Hematopoietic multipotent progenitor cell treated with erythropoietin and hydrocortisone succinate and interleukin-3 and kit ligand, for 17 days (in vitro differentiated cells): ENCODE measurements around the gene ABCA12.
"Not testable (repeated sequence)": the region's sequence is repeated elsewhere in the genome, so short reads cannot be mapped to it uniquely, and the experiment has no call there.

Source experiments
- DNase-seq: peaks from one replicate; pipeline ENCODE4 v3.0.0-alpha.2; 2015; ENCODE audit warnings: low spot score

The ABCA12 gene

GRCh38 chr2:215138479-215138878 lies at the start of gene ABCA12:
ABCA12 (minus strand) TSS chr2:215138626; CDS start chr2:215138208, 418 bp downstream.
- no peak for DNase-seq

GRCh38 chr2:215188078-215188477 lies 49.7 kb upstream of the ABCA12 start:
- DNase-seq: no peak

GRCh38 chr2:215186021-215186420 lies 47.6 kb upstream of the ABCA12 start:
- DNase-seq: no peak

GRCh38 chr2:215178121-215178520 lies 39.7 kb upstream of the ABCA12 start:
- no peak for DNase-seq

- DNase-seq: no peak
Observed at GRCh38 chr2:215171796-215172195, 33.4 kb upstream of the ABCA12 start.

- DNase-seq: no peak
Observed at GRCh38 chr2:215171151-215171550, 32.7 kb upstream of the ABCA12 start.

- not testable (repeated sequence) for DNase-seq
Observed at GRCh38 chr2:215166505-215166904, 28.1 kb upstream of the ABCA12 start.

- DNase-seq: not testable (repeated sequence)
Observed at GRCh38 chr2:215163319-215163718, 24.9 kb upstream of the ABCA12 start.

- no peak for DNase-seq
Observed at GRCh38 chr2:215161301-215161829, 22.9 kb upstream of the ABCA12 start.

- DNase-seq: no peak
Observed at GRCh38 chr2:215160081-215160480, 21.7 kb upstream of the ABCA12 start.

- no peak for DNase-seq
Observed at GRCh38 chr2:215156453-215156852, 18.0 kb upstream of the ABCA12 start.

- DNase-seq: no peak
Observed at GRCh38 chr2:215149894-215150293, 11.5 kb upstream of the ABCA12 start.

GRCh38 chr2:215149486-215149885 lies 11.1 kb upstream of the ABCA12 start:
- DNase-seq: no peak

- DNase-seq: no peak
Observed at GRCh38 chr2:215149060-215149459, 10.6 kb upstream of the ABCA12 start.

GRCh38 chr2:215145611-215146010 lies 7.2 kb upstream of the ABCA12 start:
- DNase-seq: no peak

GRCh38 chr2:215144106-215144875 lies 5.9 kb upstream of the ABCA12 start:
- no peak for DNase-seq

GRCh38 chr2:215143458-215143857 lies 5.0 kb upstream of the ABCA12 start:
- no peak for DNase-seq

GRCh38 chr2:215141706-215142105 lies 3.3 kb upstream of the ABCA12 start:
- no peak for DNase-seq

GRCh38 chr2:215140166-215140707 lies 1.8 kb upstream of the ABCA12 start:
- DNase-seq: no peak

- DNase-seq: no peak
Observed at GRCh38 chr2:215137741-215138340, 585 bp downstream of the ABCA12 start.

- no peak for DNase-seq
Observed at GRCh38 chr2:215137329-215137686, 1.1 kb downstream of the ABCA12 start.

GRCh38 chr2:215136669-215137328 lies 1.6 kb downstream of the ABCA12 start:
- DNase-seq: no peak

GRCh38 chr2:215120401-215120800 lies 18.0 kb downstream of the ABCA12 start:
- DNase-seq: no peak
